ENCODE measurements around the gene NANOS3.

The NANOS3 gene

GRCh38 chr19:13876834-13877233 is at the start of gene NANOS3:
TSS of gene NANOS3 (plus strand) at chr19:13877134. CDS start at chr19:13877249, 115 bp downstream.
- DNase-seq: no peak

DNA sequence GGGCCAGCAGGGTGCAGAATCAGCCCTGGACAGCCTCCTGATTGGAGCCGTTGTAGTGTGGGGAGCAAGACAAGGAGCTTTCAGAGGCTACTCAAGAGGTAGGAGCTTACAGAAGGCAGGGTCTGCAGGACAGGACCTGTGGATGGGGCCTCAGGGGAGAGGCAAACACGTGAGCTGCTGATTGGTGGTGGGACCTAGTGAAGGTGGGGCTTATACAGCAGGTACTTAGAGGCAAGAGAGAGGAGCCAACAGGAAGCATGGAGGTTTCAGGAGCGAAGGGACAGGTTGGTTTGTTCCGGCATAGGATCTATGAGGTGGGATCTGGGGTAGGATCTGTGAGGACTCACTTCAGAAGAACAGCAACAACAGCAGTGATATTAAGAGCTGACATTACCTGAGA is 49.3 kb upstream of the NANOS3 start:
- no peak for DNase-seq

DNA sequence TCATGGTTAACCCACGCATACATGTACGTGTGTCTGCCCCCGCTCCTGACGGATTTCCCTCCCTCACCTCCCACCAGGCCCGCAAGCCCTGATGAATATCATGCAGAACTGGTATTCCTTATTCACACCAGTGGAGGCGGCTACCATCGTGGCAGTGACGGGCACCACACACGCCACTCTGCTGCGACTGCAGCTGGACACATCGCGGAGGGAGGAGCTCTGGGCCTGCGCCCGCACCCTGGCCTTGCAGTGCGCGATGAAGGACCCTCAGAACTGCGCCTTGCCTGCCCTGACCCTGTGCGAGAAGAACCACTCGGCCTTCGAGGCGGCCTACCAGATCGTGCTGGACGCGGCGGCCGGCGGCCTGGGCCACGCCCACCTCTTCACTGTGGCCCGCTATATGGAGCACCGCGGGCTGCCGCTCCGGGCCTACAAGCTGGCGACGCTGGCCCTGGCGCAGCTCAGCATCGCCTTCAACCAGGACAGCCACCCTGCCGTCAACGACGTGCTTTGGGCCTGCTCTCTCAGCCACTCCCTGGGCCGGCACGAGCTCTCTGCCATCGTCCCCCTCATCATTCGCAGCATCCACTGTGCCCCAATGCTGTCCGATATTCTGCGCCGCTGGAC is 46.7 kb upstream of the NANOS3 start:
- no peak for DNase-seq

- no peak for DNase-seq
These were observed 46.0 kb upstream of the NANOS3 start for GRCh38 chr19:13830741-13831536.

GRCh38 chr19:13831537-13832467 is 45.1 kb upstream of the NANOS3 start:
- no peak for DNase-seq

- DNase-seq: no peak
These were observed 43.3 kb upstream of the NANOS3 start for GRCh38 chr19:13833330-13834243.

- DNase-seq: no peak
These were observed 42.5 kb upstream of the NANOS3 start for GRCh38 chr19:13834244-13835069.

DNA sequence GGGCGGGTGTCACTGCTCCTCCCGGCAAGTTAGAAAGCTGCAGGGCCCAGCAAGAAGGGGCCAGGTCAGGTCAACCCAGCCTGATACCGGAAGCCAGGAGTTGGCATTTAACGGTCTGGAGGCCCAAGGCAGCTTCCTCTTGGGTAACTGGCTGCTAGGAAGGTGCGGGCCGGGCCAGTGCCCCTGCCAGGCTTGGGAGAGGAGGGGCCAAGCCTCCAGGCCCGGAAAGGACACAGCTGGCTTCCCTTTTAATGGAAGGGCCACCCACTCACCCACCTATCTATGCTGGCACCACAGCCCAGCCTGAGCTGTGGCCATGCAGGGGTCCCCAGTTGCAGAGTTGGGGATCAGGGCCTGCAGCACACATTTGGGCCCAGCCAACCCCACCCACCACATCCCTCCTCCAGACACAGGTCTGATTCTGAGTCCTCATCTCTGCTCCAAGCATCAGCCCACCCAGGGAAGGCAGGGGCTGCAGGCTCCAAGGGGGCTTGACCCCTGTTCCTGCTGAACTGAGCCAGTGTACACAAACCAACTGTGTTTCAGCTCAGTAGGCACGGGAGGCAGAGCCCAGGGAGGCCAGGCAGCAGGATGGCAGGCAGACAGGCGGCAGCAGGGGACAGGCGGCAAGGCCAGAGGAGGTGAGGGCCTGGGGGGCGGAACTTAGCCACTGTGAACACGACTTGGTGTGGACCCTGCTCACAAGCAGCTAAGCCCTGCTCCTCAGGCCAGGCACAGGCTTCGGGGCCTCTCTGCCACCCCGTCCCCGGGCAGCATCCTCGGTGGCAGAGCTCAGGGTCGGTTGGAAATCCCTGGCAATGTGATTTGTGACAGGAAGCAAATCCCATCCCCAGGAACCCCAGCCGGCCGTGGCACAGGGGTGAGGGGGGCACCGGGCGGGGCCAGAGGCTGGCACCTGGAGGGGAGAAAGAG is 40.9 kb upstream of the NANOS3 start:
- DNase-seq: peak; percentile 94 to 95

GRCh38 chr19:13838435-13839129 is 38.4 kb upstream of the NANOS3 start:
- peak in 1 of 2 experiments; percentile 53 for DNase-seq

DNA sequence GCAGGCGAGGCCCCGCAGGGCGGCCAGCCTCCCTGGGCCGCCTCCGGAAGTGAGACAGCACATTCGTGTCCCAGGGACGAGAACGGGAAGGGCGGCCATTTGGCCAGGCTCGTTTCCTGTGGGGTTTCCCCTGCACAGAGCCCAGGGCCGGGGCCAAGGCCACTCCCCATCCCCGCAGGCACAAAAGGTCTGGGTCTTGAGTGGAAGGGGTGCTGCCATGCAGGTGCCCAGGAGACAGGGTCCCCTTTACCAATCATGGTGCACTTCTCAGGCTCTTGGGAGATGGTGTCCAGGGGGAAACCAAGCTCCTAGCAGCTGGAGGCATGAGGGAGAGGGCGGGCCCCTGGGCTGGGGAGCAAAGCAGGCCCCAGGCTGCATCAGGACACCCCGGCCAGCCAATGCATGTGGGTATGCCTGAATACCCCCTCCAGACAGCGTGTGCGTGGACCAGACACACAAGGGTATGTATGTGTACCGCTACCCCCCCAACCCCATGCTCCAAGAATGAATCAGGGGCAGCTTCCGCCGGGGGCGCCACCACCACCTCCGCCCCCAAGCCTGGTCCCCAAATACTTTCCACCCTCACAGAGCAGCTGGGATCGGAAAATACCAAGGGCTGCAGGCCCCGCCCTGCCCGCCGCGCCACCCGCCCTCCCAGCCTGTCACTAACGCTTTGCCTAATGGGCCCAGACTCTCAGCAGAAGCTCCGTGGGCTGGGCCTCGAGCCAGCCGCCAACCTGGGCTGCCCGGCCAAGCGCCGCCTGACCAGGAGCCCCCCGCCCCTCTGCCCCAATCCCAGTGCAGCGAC is 37.6 kb upstream of the NANOS3 start:
- peak; percentile 84 to 85 for DNase-seq

DNA sequence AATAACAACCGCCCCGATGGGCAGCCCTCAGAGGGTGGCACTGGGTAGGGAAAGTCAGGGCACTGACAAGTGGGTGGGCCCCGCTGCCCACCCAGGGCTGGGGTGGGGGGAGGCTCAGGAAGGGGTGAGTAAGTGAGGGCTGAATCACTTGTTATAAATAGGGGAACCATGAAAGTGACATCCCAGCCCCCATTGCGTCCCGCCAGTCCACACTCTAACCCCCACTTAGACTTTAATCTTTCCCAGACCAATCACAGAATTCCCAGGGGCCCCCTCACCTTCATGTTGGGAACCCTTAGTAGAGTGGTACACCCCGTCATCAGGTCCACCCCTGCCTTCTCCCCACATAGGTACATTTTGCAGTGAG is 37.0 kb upstream of the NANOS3 start:
- peak; percentile 58 to 61 for DNase-seq

DNA sequence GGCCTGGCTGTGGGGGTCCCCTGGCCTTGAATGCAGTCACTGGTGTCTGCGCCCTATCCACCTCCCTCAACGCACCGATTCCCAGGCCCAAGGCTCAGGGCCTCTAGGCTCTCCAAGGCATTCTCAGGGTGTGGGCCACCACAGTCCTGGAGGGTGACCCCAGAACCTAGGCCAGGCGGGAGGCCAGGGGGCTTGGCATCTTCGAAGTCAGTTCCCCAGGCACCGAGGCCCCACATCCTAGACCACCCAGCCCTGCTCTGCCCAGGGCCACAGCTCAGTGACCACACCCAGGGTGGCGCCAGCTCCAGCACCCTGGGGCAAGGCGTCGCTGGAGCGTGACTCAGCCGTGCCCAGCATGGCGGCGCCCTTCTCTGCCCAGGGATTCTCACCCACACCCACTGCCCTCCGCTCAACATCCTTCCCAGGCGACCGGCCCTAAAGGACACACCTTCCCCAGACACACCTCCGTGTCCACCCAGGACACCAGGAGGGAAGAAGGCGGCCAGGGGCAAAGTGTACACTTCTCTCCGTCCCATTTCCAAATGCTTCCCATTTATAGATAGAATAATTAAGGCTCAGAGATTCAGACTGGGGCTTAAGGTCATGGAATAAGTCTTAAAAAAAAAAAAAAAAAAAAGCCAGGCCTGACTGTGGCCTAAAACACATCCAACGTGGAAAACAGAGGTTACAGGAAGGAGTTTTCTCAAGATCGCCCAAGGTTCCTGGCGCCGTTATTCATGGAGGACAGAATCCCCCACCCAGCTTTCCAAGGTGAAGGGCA is 36.4 kb upstream of the NANOS3 start:
- DNase-seq: no peak

GRCh38 chr19:13841086-13841961 is 35.6 kb upstream of the NANOS3 start:
- DNase-seq: no peak

DNA sequence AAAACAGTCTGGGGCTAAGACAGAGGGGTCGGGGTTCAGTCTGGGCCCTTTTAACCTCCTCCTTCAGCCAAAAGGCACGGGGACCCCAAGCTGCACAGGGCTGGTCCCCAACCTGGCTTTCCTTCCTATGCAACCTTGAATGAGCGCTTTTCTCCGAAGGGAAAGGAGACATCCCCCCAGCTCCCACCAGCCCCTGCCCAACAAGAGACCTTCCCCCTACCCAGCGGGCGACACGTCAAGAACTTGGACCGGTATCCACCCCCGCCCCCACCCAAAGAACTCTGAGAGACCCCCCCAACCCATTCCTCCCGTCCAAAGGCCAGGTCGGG is 35.0 kb upstream of the NANOS3 start:
- DNase-seq: no peak

DNA sequence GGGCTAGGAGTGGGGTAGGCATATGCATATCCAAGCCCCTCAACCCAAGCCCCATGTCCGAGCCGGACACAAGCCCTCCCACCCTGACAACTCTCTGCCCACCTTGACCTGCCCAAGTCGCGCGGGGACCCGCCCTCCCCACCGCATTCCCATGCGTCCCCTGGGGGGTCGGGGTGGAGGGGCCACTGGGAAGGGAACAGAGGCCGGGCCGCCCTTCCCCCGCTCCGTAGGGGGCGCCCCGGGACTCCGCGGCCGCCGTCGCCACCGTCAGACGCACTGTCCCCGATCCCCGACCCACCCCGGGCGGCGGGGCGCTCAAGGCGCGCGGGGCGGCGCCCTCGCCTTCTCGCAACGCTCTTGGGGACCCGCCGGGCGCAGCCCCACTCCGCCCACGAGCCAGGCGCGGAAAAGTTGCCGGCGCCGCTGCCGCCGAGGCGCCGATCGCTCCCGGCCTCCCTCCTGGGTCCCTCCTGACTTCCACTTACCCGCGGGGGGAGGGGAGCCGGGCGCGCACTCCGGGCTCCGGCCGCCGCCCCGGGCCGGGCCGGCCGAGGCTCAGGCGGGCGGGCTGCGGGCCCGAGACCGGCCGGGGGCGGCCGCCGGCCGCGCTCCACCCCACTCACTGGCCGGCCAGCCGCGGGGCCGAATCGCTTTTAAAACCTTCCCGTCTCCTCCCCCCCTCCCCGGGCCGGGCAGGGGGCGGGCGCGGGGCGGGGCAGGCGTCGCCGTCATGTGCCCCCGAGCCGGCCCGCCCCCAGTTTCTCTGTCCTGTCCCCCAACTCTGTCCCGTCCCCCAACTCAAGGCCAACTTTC is 34.4 kb upstream of the NANOS3 start:
- peak; percentile 37 to 57 for DNase-seq

Measured in Kasumi-1 (cell line).